ENCODE measurements around the gene EPOP. TPM values are rescaled to one million over a fixed set of nuclear protein-coding genes. Genes with fewer than 3 reads are reported as not detected.
A peak's percentile ranks its signal among the peaks of the same experiment; 100 is the strongest.

Gene EPOP
- total RNA-seq, 6 experiments from 2014 or later = 0.95 to 1.4 (median 1.3) TPM

DNA sequence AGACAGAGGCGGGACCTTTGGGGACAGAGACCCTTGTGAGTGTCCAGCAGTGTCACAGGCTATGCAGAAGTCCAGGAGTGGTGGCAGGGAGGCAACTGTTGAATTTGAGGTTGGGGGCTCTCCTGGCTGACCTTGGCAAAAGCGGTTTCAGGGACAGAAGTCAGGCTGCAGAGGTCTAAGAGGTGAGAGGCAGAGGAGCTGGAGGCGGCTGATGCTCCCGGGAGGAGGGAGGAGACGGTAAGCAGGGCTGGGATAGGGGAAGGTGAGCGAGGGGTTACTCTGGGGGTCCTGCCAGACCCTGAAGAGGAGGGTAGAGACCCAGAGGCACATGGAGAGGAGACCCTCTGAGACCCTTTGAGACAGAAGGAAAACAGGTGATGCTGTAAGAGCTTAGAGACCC is 5.2 kb downstream of the EPOP start:
- no peak for DNase-seq
- 0 out of 2 replicates have a peak, but pooled peaks cover 6% of the 10 kb centered on the region for H3K4me1 Mint-ChIP-seq (ENCODE audit: low read depth)
- no peaks in the 10 kb centered on the region for H3K36me3 Mint-ChIP-seq (ENCODE audit: low read depth)
- TF ChIP-seq, protein P1, sequence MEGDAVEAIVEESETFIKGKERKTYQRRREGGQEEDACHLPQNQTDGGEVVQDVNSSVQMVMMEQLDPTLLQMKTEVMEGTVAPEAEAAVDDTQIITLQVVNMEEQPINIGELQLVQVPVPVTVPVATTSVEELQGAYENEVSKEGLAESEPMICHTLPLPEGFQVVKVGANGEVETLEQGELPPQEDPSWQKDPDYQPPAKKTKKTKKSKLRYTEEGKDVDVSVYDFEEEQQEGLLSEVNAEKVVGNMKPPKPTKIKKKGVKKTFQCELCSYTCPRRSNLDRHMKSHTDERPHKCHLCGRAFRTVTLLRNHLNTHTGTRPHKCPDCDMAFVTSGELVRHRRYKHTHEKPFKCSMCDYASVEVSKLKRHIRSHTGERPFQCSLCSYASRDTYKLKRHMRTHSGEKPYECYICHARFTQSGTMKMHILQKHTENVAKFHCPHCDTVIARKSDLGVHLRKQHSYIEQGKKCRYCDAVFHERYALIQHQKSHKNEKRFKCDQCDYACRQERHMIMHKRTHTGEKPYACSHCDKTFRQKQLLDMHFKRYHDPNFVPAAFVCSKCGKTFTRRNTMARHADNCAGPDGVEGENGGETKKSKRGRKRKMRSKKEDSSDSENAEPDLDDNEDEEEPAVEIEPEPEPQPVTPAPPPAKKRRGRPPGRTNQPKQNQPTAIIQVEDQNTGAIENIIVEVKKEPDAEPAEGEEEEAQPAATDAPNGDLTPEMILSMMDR (IDR thresholded peaks at IDR 0.05) = no peak
- peaks cover 38% of the 10 kb centered on the region for H3K27me3 Mint-ChIP-seq (ENCODE audit: insufficient read depth)
- H3K27ac Mint-ChIP-seq = no peak overlapping the region
- H3K4me3 Mint-ChIP-seq = no peak overlapping the region
- H3K9me3 Mint-ChIP-seq = no peaks in the 10 kb centered on the region

DNA sequence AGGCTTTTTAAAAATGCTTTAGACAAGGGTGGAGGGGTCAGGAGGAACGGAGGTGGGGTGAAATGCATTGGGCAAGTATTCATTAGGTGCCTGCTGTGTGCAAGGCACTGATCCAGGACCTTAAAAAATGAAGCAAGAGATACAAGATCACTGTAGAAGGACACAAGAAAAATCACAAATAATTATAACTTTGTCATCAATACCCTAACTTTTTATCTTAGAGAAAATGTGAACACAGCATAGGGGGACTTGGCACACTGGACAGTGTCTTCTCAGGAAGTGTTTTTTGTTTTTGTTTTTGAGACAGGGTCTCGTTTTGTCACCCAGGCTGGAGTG is 7.0 kb downstream of the EPOP start:
- Mint-ChIP-seq H3K27me3 (ENCODE audit: insufficient read depth) (peaks cover 42% of the 10 kb centered on the region), H3K36me3 (ENCODE audit: low read depth) (no peaks in the 10 kb centered on the region), H3K4me3 (no peak overlapping the region), H3K9me3 (no peaks in the 10 kb centered on the region), H3K27ac (no peak overlapping the region), H3K4me1 (ENCODE audit: low read depth) (0 out of 2 replicates have a peak, but pooled peaks cover 6% of the 10 kb centered on the region)
- TF ChIP-seq, protein P1 (IDR thresholded peaks at IDR 0.05) = no peak; the same call in 1 of the 2 replicates
- no peak for DNase-seq

DNA sequence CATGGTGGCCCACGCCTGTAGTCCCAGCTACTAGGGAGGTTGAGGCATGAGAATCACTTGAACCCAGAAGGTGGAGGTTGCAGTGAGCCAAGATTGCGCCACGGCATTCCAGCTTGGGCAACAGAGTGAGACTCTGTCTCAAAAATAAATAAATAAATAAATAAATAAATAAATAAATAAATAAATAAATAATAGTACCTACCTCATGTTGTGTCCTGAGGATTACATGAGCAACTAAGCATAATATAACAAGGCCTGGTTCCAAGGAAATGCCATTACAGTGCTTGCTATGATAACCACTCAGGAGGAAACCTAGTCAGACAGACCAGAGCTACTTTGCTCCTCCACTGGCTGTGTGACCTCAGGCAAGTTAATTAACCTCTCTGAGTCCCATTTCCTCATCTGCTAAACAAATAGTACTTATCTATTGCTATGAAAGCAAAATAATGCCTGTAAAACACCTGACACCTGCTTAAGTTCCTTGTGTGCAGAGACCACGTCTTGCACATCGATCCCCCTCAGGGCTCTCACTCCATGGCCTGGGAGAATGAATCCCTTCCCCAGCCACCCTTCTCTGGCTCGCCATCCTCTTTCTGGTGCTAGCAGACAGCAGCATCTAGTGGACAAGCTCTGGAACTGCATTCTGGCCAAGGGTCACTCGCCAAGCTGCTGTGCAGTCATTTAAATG is 7.5 kb downstream of the EPOP start:
- H3K27me3 Mint-ChIP-seq (ENCODE audit: insufficient read depth) = peaks cover 38% of the 10 kb centered on the region
- TF ChIP-seq, protein P1 (IDR thresholded peaks at IDR 0.05) = peak; percentile 99
- no peak overlapping the region for H3K4me3 Mint-ChIP-seq
- no peak overlapping the region for H3K27ac Mint-ChIP-seq
- DNase-seq = peak; percentile 65
- no peaks in the 10 kb centered on the region for H3K36me3 Mint-ChIP-seq (ENCODE audit: low read depth)
- H3K4me1 Mint-ChIP-seq (ENCODE audit: low read depth) = 0 out of 2 replicates have a peak, but pooled peaks cover 6% of the 10 kb centered on the region
- H3K9me3 Mint-ChIP-seq = no peaks in the 10 kb centered on the region

DNA sequence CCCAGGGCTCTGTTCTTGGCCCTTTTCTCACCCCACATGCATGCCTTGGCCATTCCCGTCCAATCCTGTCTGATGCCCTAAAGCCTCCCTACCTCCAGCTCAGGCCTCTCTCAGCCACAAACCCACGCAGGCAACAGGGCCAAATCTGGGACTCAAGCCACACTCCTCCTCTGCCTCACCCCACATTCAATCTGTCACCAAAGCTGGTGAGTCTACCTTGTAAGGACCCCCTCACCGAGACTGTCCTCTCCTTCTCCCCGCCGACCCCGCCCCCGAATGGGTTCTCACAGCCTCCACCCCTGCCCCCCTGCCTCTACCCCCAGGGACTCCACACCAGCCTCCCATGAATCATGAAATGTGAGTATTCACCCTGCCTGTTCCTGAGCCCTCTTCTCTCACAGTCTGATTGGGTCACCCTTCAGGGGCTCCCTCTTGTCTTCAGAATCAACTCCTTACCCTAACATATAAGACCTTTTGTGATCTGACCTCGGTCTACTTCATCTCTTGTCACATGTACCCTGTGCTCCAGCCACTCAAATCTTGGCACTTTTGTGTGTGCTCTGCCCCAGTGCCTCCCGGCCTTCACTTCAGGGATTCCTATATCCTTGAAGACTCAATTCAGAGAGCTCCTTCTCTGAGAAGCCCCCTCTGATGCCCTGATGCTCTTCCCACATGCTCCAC is 10.7 kb downstream of the EPOP start:
- Mint-ChIP-seq H3K36me3 (ENCODE audit: low read depth) (no peaks in the 10 kb centered on the region), H3K27ac (no peak overlapping the region), H3K4me3 (no peak overlapping the region), H3K9me3 (no peaks in the 10 kb centered on the region), H3K27me3 (ENCODE audit: insufficient read depth) (peaks cover 26% of the 10 kb centered on the region), H3K4me1 (ENCODE audit: low read depth) (0 out of 2 replicates have a peak, but pooled peaks cover 5% of the 10 kb centered on the region)
- DNase-seq = no peak
- TF ChIP-seq, protein P1 (IDR thresholded peaks at IDR 0.05) = no peak

DNA sequence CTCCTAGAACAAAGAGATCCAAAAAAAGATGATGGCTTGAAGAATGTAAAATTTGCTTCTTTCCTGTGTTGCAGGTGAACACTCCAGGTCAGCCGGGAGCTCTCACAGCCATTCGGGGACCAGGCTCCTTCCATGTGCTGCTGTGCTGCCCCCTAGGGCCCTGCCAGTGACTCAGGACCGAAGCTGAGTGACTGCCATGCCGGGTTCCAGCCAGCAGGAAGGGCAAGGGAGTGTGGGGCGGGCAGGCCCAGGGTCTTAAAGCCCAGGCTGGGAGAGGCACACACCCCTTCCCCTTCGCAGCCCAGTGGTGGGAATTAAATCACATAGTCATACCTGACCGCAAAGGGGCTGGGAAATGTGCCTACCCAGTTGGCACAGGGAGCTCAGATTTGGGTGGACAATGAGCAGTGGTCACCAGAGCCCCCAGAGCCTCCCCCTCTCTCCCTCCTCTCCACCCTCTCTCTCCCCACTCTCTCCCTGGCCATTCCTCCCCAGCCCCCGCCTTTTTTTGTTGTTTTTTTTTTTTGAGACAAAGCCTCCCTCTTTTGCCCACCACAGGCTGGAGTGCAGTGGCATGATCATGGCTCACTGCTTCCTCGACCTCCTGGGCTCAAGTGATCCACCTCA is 11.5 kb downstream of the EPOP start:
- no peak overlapping the region for H3K4me3 Mint-ChIP-seq
- H3K36me3 Mint-ChIP-seq (ENCODE audit: low read depth) = no peaks in the 10 kb centered on the region
- TF ChIP-seq, protein P1 (IDR thresholded peaks at IDR 0.05) = peak; percentile 84
- 0 out of 2 replicates have a peak, but pooled peaks cover 5% of the 10 kb centered on the region for H3K4me1 Mint-ChIP-seq (ENCODE audit: low read depth)
- no peak overlapping the region for H3K27ac Mint-ChIP-seq
- peaks cover 22% of the 10 kb centered on the region for H3K27me3 Mint-ChIP-seq (ENCODE audit: insufficient read depth)
- H3K9me3 Mint-ChIP-seq = no peaks in the 10 kb centered on the region
- peak; percentile 63 for DNase-seq
